SK-MEL-5 (cell line): ENCODE measurements around the gene EPN2. TPM values are rescaled to one million over a fixed set of nuclear protein-coding genes. Genes with fewer than 3 reads are reported as not detected.

ENCODE experiments used
- DNase-seq: peaks from one replicate; pipeline ENCODE4 v3.0.0-alpha.2; 2016; ENCODE audit warnings: low read depth, low spot score
- in situ Hi-C: cut with HindIII; loops from 2 replicates; pipeline ENCODE4 v1.10.0; 2016; ENCODE audit warnings: low sequenced_read_pairs, high pct_unique_total_duplicates, low pct_unique_long_range_greater_than_20kb
- total RNA-seq: library from RNA; depleted of rRNA; stranded (reverse); fragments of >200 nt; shearing (Covaris generic); gene quantifications from 2 replicates; pipeline ENCODE4 v1.2.3, GENCODE V29; 2014

EPN2 gene
- total RNA-seq, 1 experiment from 2014 or later, result 14.0 TPM

GRCh38 chr17:19299214-19299747 lies 62.1 kb downstream of the EPN2 start:
- DNase-seq, result no peak
- in situ Hi-C loops, result no loop called here

- in situ Hi-C loops, result no loop called here
- no peak for DNase-seq
These were observed 62.7 kb downstream of the EPN2 start for GRCh38 chr17:19299866-19300265.

- no peak for DNase-seq
- in situ Hi-C loops, result no loop called here
These were observed 64.2 kb downstream of the EPN2 start for GRCh38 chr17:19301274-19301951.

GRCh38 chr17:19301973-19302372 lies 64.8 kb downstream of the EPN2 start:
- in situ Hi-C loops, result no loop called here
- no peak for DNase-seq

GRCh38 chr17:19302791-19303331 lies 65.7 kb downstream of the EPN2 start:
- DNase-seq, result no peak
- in situ Hi-C loops, result no loop called here

GRCh38 chr17:19303367-19303776 lies 66.2 kb downstream of the EPN2 start:
- in situ Hi-C loops, result no loop called here
- no peak for DNase-seq

- DNase-seq, result no peak
- in situ Hi-C loops, result no loop called here
These were observed 67.0 kb downstream of the EPN2 start for GRCh38 chr17:19304209-19304608.

GRCh38 chr17:19304751-19305150 lies 67.6 kb downstream of the EPN2 start:
- in situ Hi-C loops, result no loop called here

GRCh38 chr17:19305256-19305655 lies 68.1 kb downstream of the EPN2 start:
- no peak for DNase-seq
- in situ Hi-C loops, result no loop called here

More at GRCh38 chr17:19304751-19305150, 67.6 kb downstream of the EPN2 start:
- DNase-seq, result no peak

- DNase-seq, result no peak
- in situ Hi-C loops, result no loop called here
These were observed 68.6 kb downstream of the EPN2 start for GRCh38 chr17:19305761-19306159.

GRCh38 chr17:19306160-19307111 lies 69.3 kb downstream of the EPN2 start:
- in situ Hi-C loops, result no loop called here
- DNase-seq, result peak; percentile 95

- in situ Hi-C loops, result no loop called here
These were observed 70.4 kb downstream of the EPN2 start for GRCh38 chr17:19307521-19307920.

GRCh38 chr17:19308398-19308797 lies 71.2 kb downstream of the EPN2 start:
- no peak for DNase-seq
- in situ Hi-C loops, result no loop called here

More at GRCh38 chr17:19307521-19307920, 70.4 kb downstream of the EPN2 start:
- DNase-seq, result no peak

GRCh38 chr17:19309701-19310100 lies 72.5 kb downstream of the EPN2 start:
- in situ Hi-C loops, result no loop called here
- DNase-seq, result no peak

GRCh38 chr17:19310151-19310550 lies 73.0 kb downstream of the EPN2 start:
- no peak for DNase-seq
- in situ Hi-C loops, result no loop called here

GRCh38 chr17:19311016-19311415 lies 73.8 kb downstream of the EPN2 start:
- in situ Hi-C loops, result no loop called here
- no peak for DNase-seq

GRCh38 chr17:19311421-19312215 lies 74.5 kb downstream of the EPN2 start:
- no peak for DNase-seq
- in situ Hi-C loops, result no loop called here
